Measurements from ENCODE around the gene LINGO3.

DNA sequence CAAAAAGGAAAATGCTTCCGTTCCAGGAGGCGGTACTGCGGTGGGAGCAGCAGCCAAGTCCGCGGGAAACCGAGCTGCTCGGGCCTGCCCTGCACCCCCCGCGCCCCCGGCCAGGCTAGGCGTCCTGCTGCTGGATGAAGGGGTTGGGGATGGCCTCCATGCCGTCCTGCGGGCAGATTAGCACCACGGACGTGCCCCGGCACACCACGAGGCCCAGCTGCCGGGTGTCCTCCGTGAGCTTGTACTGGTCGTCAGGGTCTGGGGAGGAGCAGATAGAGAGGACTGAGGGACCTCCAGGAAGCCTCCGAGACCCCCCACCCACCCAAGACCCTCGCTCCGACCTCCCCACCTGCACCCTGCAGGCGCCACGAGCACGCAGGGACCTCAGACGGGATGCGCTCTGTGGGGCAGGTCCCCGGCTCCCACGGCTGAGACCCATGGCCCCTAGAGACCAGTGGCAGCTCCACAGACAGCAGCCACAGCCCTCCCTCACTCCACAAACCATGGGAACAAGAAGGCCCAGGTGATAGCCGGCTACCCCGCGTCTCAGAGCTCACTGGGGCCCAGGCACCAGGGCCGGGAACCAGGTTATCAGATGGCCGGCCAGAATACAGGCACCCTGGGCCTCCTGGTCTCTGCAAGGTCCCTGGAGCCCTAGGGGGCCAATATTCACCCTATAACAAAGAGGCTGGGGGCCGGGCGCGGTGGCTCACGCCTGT, 13.8 kb upstream of the LINGO3 start:
- TF ChIP-seq EZH2phosphoT487 (IDR thresholded peaks at IDR 0.05; ENCODE audit: insufficient read depth, low read depth) (no peak), EZH2 (IDR thresholded peaks at IDR 0.05; ENCODE audit: insufficient read depth, poor library complexity, severe bottlenecking) (no peak)
